Measurements from ENCODE around the gene P3H1. TPM values are rescaled to one million over a fixed set of nuclear protein-coding genes. Genes with fewer than 3 reads are reported as not detected.

The P3H1 gene
- total RNA-seq, 1 donor, result 75.2 TPM

DNA sequence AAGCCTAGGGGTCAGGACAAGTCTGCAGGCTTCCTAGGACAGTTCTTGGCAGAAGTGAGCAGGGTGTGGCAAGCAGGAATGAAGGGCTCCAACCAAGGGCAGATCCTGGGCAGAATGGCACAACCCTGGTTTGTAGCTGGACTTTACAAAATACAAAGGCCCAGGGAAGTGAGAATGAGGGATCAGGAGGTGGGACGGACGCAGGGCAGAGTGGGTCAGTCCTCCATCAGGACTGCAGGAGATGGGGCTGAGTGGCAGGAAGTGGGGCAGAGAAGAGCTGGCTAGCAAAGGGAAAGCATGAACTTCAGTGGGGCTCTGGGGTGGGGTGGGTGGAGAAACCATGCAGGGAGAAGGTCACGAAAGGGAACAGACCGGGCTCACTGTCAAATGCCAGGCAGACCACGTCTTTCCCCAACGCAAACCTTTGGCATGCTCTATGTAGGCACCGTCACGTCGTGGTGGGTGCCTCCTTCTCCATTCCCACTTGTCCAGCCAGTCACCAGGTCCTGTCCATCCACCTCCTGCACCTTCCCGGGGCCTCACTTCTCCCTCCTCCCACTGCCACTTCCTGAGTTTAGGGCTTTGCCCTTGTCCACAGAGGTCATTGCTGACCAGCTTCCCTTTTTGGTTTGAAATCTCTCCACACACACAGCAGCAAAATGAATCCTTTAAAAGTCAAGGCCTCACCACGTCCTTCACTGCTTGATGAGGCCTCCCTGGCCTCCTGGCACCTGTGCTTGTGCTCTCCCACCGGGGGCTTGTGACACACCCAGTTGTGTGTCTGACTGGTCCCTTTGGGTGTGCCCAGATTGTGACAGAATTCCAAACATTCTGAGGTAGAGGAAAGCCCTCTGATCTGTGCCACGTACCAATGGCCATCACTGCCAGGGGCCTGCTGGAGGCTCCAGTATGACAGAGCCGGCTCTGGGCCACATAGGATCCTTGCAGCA, 18.1 kb downstream of the P3H1 start:
- no peak for TF ChIP-seq CTCF (IDR thresholded peaks at IDR 0.05; ENCODE audit: insufficient read depth, low read length)
- H3K4me3 ChIP-seq (ENCODE audit: low read depth, low read length), result no peak overlapping the region
- no peak for DNase-seq (ENCODE audit: low read depth)

GRCh38 chr1:42748021-42748420, 18.8 kb downstream of the P3H1 start:
- DNase-seq (ENCODE audit: low read depth), result no peak

DNA sequence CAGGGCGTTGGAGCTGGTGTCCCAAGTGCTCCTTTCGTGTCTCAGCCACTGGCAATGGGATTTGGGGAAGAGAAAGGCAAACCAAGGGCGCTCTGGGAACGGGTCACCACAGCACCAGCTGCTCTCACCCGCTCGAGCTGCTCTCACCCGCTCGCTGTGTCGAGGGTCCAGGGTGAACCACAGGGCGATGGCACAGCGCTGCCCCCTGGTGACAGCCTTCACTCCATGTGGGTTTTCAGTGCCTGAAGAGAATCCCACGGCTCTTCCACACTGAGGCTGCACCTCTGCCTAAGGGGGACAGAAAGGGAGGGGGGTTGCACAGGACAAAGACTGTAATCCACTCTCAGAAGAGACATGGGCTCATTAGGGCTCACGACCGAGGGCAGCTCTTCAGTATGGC, 19.7 kb downstream of the P3H1 start:
- TF ChIP-seq CTCF (IDR thresholded peaks at IDR 0.05; ENCODE audit: insufficient read depth, low read length), result peak; percentile 59
- DNase-seq (ENCODE audit: low read depth), result peak; percentile 13
- H3K4me3 ChIP-seq (ENCODE audit: low read depth, low read length), result no peak overlapping the region

More at GRCh38 chr1:42748021-42748420, 18.8 kb downstream of the P3H1 start:
- TF ChIP-seq CTCF (IDR thresholded peaks at IDR 0.05; ENCODE audit: insufficient read depth, low read length), result no peak
- no peak overlapping the region for H3K4me3 ChIP-seq (ENCODE audit: low read depth, low read length)

- DNase-seq (ENCODE audit: low read depth), result no peak
These were observed 20.3 kb downstream of the P3H1 start for GRCh38 chr1:42746436-42747105.

DNA sequence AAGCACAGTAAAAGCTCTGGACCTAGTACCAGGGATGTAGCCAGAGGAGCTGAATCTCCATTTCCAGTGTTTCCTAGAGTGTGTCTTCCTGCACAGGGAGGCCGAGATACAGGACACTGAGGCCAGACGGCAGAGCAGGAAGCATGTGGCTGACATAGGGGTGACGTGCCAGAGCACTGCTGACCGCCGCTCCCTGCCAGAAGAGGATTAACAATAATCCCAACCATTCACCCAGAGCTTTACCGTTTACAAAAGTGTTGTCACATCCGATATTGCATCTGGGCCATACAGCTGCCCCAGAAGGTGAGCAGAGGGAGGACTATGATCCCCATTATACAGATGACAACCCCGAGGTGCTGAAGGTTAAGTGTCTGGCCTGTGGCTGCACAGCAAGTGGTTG, 21.0 kb downstream of the P3H1 start:
- no peak overlapping the region for H3K4me3 ChIP-seq (ENCODE audit: low read depth, low read length)
- DNase-seq (ENCODE audit: low read depth), result no peak
- TF ChIP-seq CTCF (IDR thresholded peaks at IDR 0.05; ENCODE audit: insufficient read depth, low read length), result no peak

More at GRCh38 chr1:42746436-42747105, 20.3 kb downstream of the P3H1 start:
- H3K4me3 ChIP-seq (ENCODE audit: low read depth, low read length), result no peak overlapping the region
- no peak for TF ChIP-seq CTCF (IDR thresholded peaks at IDR 0.05; ENCODE audit: insufficient read depth, low read length)

- no peak for DNase-seq (ENCODE audit: low read depth)
- TF ChIP-seq CTCF (IDR thresholded peaks at IDR 0.05; ENCODE audit: insufficient read depth, low read length), result no peak
- H3K4me3 ChIP-seq (ENCODE audit: low read depth, low read length), result no peak overlapping the region
These were observed 22.7 kb downstream of the P3H1 start for GRCh38 chr1:42744148-42744413.

Measured in fibroblast of the aortic adventitia (primary cell).